H1 (cell line): ENCODE results near the gene INIP. TPM values are rescaled to one million over a fixed set of nuclear protein-coding genes. Genes with fewer than 3 reads are reported as not detected.

Experiments used
- CTCF ChIA-PET: fragments of 300-600 bp; sonication (Branson Sonifier 250); formaldehyde crosslinking; loops from one replicate; lab custom pipeline; 2021; ENCODE audit not compliant: partially characterized antibody; lab: Charles Lee
- POLR2A ChIA-PET: fragments of 300-600 bp; sonication (Branson Sonifier 250); formaldehyde crosslinking; loops from one replicate; lab custom pipeline; 2021; ENCODE audit warnings: inconsistent platforms; ENCODE audit not compliant: partially characterized antibody; lab: Charles Lee
- DNase-seq, 2 experiments: peaks; one replicate each; pipeline versions ENCODE4 v3.0.0 to v3.0.0-alpha.2; 2010 to 2022; ENCODE audit warnings: low spot score in 2 of 2, low read depth in 1 of 2, mixed read lengths in 1 of 2
- FAIRE-seq: peaks from 2 replicates; lab custom pipeline; 2011; peaks lifted over from hg19 to GRCh38; lab: Jason Lieb, UNC
- H2AFZ ChIP-seq: 2 replicates; pipeline ENCODE4 v1.8.1; 2012; ENCODE audit warnings: low read length, inconsistent platforms
- H2AK5ac ChIP-seq: 2 replicates; pipeline ENCODE4 v1.6.1; 2013; ENCODE audit warnings: low read depth, low read length
- H2BK120ac ChIP-seq: replicated peaks from 2 replicates; pipeline ENCODE3; 2013; ENCODE audit warnings: low read depth, low read length, inconsistent platforms
- H2BK12ac ChIP-seq: 2 replicates; pipeline ENCODE4 v1.6.1; 2013; ENCODE audit warnings: low read depth, low read length
- H2BK15ac ChIP-seq: 2 replicates; pipeline ENCODE4 v1.6.1; 2013; ENCODE audit warnings: low read length
- H2BK20ac ChIP-seq: 2 replicates; pipeline ENCODE4 v1.6.1; 2013; ENCODE audit warnings: low read length
- H2BK5ac ChIP-seq: 2 replicates; pipeline ENCODE4 v1.6.1; 2013; ENCODE audit warnings: low read depth, low read length
- H3K14ac ChIP-seq: 2 replicates; pipeline ENCODE4 v1.6.1; 2013; ENCODE audit warnings: inconsistent platforms; ENCODE audit not compliant: insufficient read length
- H3K18ac ChIP-seq: 2 replicates; pipeline ENCODE4 v1.6.1; 2013; ENCODE audit warnings: low read length; ENCODE audit errors: extremely low read depth
- H3K23ac ChIP-seq: 2 replicates; pipeline ENCODE4 v1.6.1; 2013; ENCODE audit warnings: inconsistent platforms; ENCODE audit not compliant: insufficient read length
- H3K23me2 ChIP-seq: 2 replicates; pipeline ENCODE4 v1.6.1; 2013; ENCODE audit warnings: low read depth, low read length
- H3K27ac ChIP-seq: 2 replicates; pipeline ENCODE4 v1.6.1; 2011; ENCODE audit warnings: low read depth, low read length, inconsistent platforms
- H3K27me3 ChIP-seq, 4 experiments: replicated peaks in 1 of 4; 1 replicate in 1 of 4; 2 replicates in 3 of 4; pipeline versions ENCODE4 v1.6.1 to v1.8.1; 2011 to 2013; ENCODE audit warnings: low read length in 3 of 4, mild to moderate bottlenecking in 3 of 4, inconsistent platforms in 2 of 4, mixed read lengths in 2 of 4, moderate library complexity in 1 of 4; ENCODE audit not compliant: control insufficient read depth in 3 of 4, insufficient read depth in 3 of 4; ENCODE audit errors: extremely low read depth in 1 of 4
- H3K36me3 ChIP-seq, 4 experiments: 2 replicates each; pipeline versions ENCODE4 v1.6.1 to v1.8.1; 2011 to 2013; ENCODE audit warnings: mild to moderate bottlenecking in 4 of 4, low read length in 3 of 4, moderate library complexity in 2 of 4, control low read depth in 1 of 4, inconsistent platforms in 1 of 4; ENCODE audit not compliant: insufficient read depth in 4 of 4, control insufficient read depth in 2 of 4
- H3K4ac ChIP-seq: replicated peaks from 2 replicates; pipeline ENCODE3; 2013; ENCODE audit warnings: low read length, low read depth, mixed read lengths, inconsistent platforms; ENCODE audit not compliant: insufficient read length
- H3K4me1 ChIP-seq, 4 experiments: replicated peaks in 1 of 4; 1 replicate in 1 of 4; 2 replicates in 3 of 4; pipeline versions ENCODE4 v1.6.1 to v1.8.1; 2011 to 2013; ENCODE audit warnings: low read length in 3 of 4, inconsistent platforms in 2 of 4, mixed read lengths in 1 of 4; ENCODE audit not compliant: insufficient read depth in 4 of 4, control insufficient read depth in 3 of 4
- H3K4me2 ChIP-seq, 2 experiments: 2 replicates each; pipeline versions ENCODE4 v1.6.1 to v1.8.1; 2011 to 2013; ENCODE audit warnings: low read depth in 2 of 2, low read length in 2 of 2, control low read depth in 1 of 2, inconsistent platforms in 1 of 2, mild to moderate bottlenecking in 1 of 2; ENCODE audit not compliant: insufficient read depth in 1 of 2
- H3K4me3 ChIP-seq, 4 experiments: fragments of 200-600, 300-600 bp in 1 of 4; sonication (generic), shearing (Covaris generic), sonication (Bioruptor Twin) in 1 of 4; 2 replicates each; pipeline versions ENCODE4 v1.5.1 to v1.8.1; 2011 to 2016; ENCODE audit warnings: low read length in 4 of 4, low read depth in 3 of 4, control low read depth in 2 of 4, inconsistent platforms in 2 of 4, mild to moderate bottlenecking in 2 of 4, mixed read lengths in 1 of 4, moderate library complexity in 1 of 4; ENCODE audit not compliant: insufficient read depth in 2 of 4; ENCODE audit errors: extremely low read depth in 1 of 4
- H3K56ac ChIP-seq: replicated peaks from 2 replicates; pipeline ENCODE3; 2013; ENCODE audit warnings: low read depth, mild to moderate bottlenecking, mixed read lengths, low read length, inconsistent platforms; ENCODE audit not compliant: insufficient read length
- H3K79me1 ChIP-seq: 2 replicates; pipeline ENCODE4 v1.6.1; 2013; ENCODE audit warnings: low read depth, low read length, control low read depth
- H3K79me2 ChIP-seq, 2 experiments: 2 replicates each; pipeline versions ENCODE4 v1.6.1 to v1.8.1; 2012 to 2013; ENCODE audit warnings: low read length in 2 of 2, mild to moderate bottlenecking in 2 of 2, inconsistent platforms in 1 of 2; ENCODE audit not compliant: insufficient read depth in 2 of 2, control insufficient read depth in 1 of 2
- H3K9ac ChIP-seq, 4 experiments: replicated peaks in 1 of 4; 1 replicate in 1 of 4; 2 replicates in 3 of 4; pipeline versions ENCODE4 v1.6.1 to v1.8.1; 2011 to 2013; ENCODE audit warnings: low read depth in 3 of 4, low read length in 3 of 4, control low read depth in 2 of 4, mild to moderate bottlenecking in 2 of 4, moderate library complexity in 2 of 4, inconsistent platforms in 1 of 4; ENCODE audit errors: extremely low read depth in 1 of 4
- H3K9me3 ChIP-seq, 2 experiments: 2 replicates each; pipeline versions ENCODE4 v1.6.1 to v1.8.1; 2012 to 2013; ENCODE audit warnings: mild to moderate bottlenecking in 2 of 2, moderate library complexity in 2 of 2, control low read depth in 1 of 2, inconsistent platforms in 1 of 2, low read depth in 1 of 2, low read length in 1 of 2, mixed read lengths in 1 of 2; ENCODE audit not compliant: insufficient read depth in 2 of 2
- H4K20me1 ChIP-seq, 2 experiments: replicated peaks in 1 of 2; 2 replicates each; pipeline versions ENCODE3 to v1.8.1; 2011 to 2013; ENCODE audit warnings: inconsistent platforms in 2 of 2, low read length in 2 of 2, mild to moderate bottlenecking in 1 of 2; ENCODE audit not compliant: insufficient read depth in 2 of 2, control insufficient read depth in 1 of 2
- H4K5ac ChIP-seq: 2 replicates; pipeline ENCODE4 v1.6.1; 2013; ENCODE audit warnings: low read length, low read depth, mixed read lengths, inconsistent platforms; ENCODE audit not compliant: insufficient read length
- H4K8ac ChIP-seq: 2 replicates; pipeline ENCODE4 v1.8.0; 2013; ENCODE audit warnings: mild to moderate bottlenecking, moderate library complexity, low read length, inconsistent platforms; ENCODE audit not compliant: insufficient read depth; ENCODE audit errors: extremely low read depth
- H4K91ac ChIP-seq: replicated peaks from 2 replicates; pipeline ENCODE3; 2013; ENCODE audit warnings: low read length, mixed read lengths, inconsistent platforms; ENCODE audit not compliant: insufficient read length
- CTCF ChIP-seq, 3 experiments: IDR thresholded peaks; 1 replicate in 2 of 3; 2 replicates in 1 of 3; pipeline versions ENCODE4 v1.5.1 to v1.6.1; 2011; ENCODE audit warnings: low read length in 3 of 3, mild to moderate bottlenecking in 3 of 3, inconsistent platforms in 2 of 3, low read depth in 1 of 3, moderate library complexity in 1 of 3; ENCODE audit not compliant: insufficient read depth in 1 of 3; ENCODE audit errors: control extremely low read depth in 1 of 3
- EGR1 ChIP-seq: IDR thresholded peaks from 2 replicates; pipeline ENCODE4 v1.6.1; 2011; ENCODE audit warnings: low read depth, low read length, borderline replicate concordance
- POU5F1 ChIP-seq: IDR thresholded peaks from 2 replicates; pipeline ENCODE4 v1.6.1; 2011; ENCODE audit warnings: low read depth, mild to moderate bottlenecking, low read length, moderate library complexity
- RAD21 ChIP-seq, 2 experiments: IDR thresholded peaks in 1 of 2; conservative IDR thresholded peaks in 1 of 2; 2 replicates each; pipeline ENCODE4 v1.6.1; 2011; ENCODE audit warnings: low read depth in 2 of 2, low read length in 2 of 2, improper control_type of control experiment in 1 of 2, inconsistent platforms in 1 of 2, mild to moderate bottlenecking in 1 of 2, moderate library complexity in 1 of 2
- YY1 ChIP-seq: IDR thresholded peaks from 2 replicates; pipeline ENCODE4 v1.6.1; 2011; ENCODE audit warnings: low read depth, mild to moderate bottlenecking, low read length
- WGBS, 2 experiments: shearing (Covaris generic) in 1 of 2; methylation state at CpG; one replicate each; pipeline versions ENCODE4 v1.1.6 to v1.1.7; 2013 to 2015; ENCODE audit warnings: low lambda C conversion rate in 2 of 2, mixed read lengths in 2 of 2, inconsistent platforms in 1 of 2, low coverage in 1 of 2, missing lambda C conversion rate in 1 of 2; ENCODE audit not compliant: insufficient replicate concordance in 2 of 2, insufficient coverage in 1 of 2, insufficient read length in 1 of 2; ENCODE audit errors: extremely low coverage in 1 of 2, missing lambda C conversion rate in 1 of 2; 5-methylcytosine and 5-hydroxymethylcytosine counted together
- polyA plus RNA-seq, 7 experiments: library from polyadenylated mRNA; depleted of rRNA in 3 of 7; stranded (reverse) in 5 of 7; unstranded in 2 of 7; fragments of >200 nt in 5 of 7; fragments of 200-250 nt in 2 of 7; gene quantifications; 1 replicate in 5 of 7; 2 replicates in 1 of 7; 4 replicates in 1 of 7; pipeline versions ENCODE4 v1.2.1 to v1.2.3, GENCODE V29; 2011 to 2013; ENCODE audit warnings: missing spikeins in 2 of 7, mixed read lengths in 2 of 7
- total RNA-seq: library from RNA; stranded (reverse); fragmentation: NEBNext Ultra II Directional; extraction: Animal tissue kit (Norgen Biotek cat#: 25700); gene quantifications from 2 replicates; pipeline ENCODE4 v1.2.1, GENCODE V29; 2021

Gene INIP
- total and polyA plus RNA-seq, 2 of the 8 experiments (the other 6 are each of a cell fraction or from before 2014, with no cell fraction given): 10.7 to 18.3 TPM

DNA sequence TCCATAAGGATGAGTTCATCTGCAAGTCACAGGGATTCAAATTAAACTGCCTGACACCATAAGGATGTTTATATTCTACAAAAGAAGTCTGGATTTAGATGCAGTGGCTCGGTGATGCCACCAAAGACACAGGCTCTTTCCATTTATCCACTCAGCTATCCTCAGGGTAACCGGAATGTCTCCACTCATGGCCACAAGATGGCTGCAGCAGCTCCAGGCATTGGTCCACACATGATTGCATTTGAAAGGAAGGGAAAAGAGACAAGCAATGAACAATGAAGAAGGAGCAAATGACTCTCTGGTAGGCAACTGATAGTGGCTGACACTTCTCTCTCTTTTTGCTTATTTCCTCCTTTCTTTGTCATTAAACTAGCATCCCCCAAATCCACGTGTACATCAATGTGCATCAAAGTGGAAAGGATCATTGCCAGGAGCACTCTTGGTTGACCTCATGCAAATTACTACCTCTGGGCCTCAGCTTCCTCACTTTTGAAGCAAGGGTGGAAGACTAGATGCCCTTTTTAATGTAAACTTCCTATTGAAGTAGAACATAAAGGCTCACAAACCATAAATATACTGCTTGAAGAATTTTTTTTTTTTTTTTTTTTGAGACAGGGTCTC lies 25.4 kb upstream of the INIP start:
- H3K79me1 ChIP-seq: no peaks in the 10 kb centered on the region
- no peak overlapping the region for H2BK20ac ChIP-seq
- no peak overlapping the region for H2BK15ac ChIP-seq
- no peak overlapping the region for H3K14ac ChIP-seq
- no peak overlapping the region for H3K4ac ChIP-seq
- H4K20me1 ChIP-seq: no peaks in the 10 kb centered on the region
- no peak overlapping the region for H3K23ac ChIP-seq
- no peak for DNase-seq
- no peak overlapping the region for H3K9ac ChIP-seq
- no peaks in the 10 kb centered on the region for H3K23me2 ChIP-seq
- no peaks in the 10 kb centered on the region for H3K36me3 ChIP-seq
- no peak overlapping the region for H2BK120ac ChIP-seq
- H4K5ac ChIP-seq: no peak overlapping the region
- no peak overlapping the region for H2AFZ ChIP-seq
- ChIA-PET CTCF (interaction anchor here (0.8 to 1.2 kb wide), 4 partner anchors 9 to 25 kb away, joined by 3 read pairs; partner anchors contain the start of gene INIP), POLR2A (interaction anchor here (1.2 to 2.2 kb wide), 2 partner anchors 19 to 25 kb away, joined by 3 to 5 read pairs; partner anchors contain the start of gene INIP)
- no peak overlapping the region for H4K91ac ChIP-seq
- WGBS, 2 experiments: 82% methylated on average over 3 of the region's 3 CpGs; no CpG with 5 or more reads in 1 of the 2 experiments
- no peak overlapping the region for H3K4me3 ChIP-seq
- no peak for FAIRE-seq
- peaks cover 0 to 4% (median 0%) of the 10 kb centered on the region in 4 experiments; a peak in 2 of 7 replicates for H3K4me1 ChIP-seq
- no peak overlapping the region for H3K27ac ChIP-seq
- no peak overlapping the region for H3K56ac ChIP-seq
- no peak overlapping the region for H3K4me2 ChIP-seq
- no peaks in the 10 kb centered on the region for H3K9me3 ChIP-seq
- no peak overlapping the region for H2AK5ac ChIP-seq
- H3K79me2 ChIP-seq: no peaks in the 10 kb centered on the region
- H2BK12ac ChIP-seq: no peak overlapping the region
- no peak overlapping the region for H4K8ac ChIP-seq
- no peak overlapping the region for H2BK5ac ChIP-seq
- H3K18ac ChIP-seq: no peak overlapping the region
- H3K27me3 ChIP-seq: no peaks in the 10 kb centered on the region
- no peak for TF ChIP-seq EGR1
- TF ChIP-seq CTCF (IDR thresholded peaks at IDR 0.05; ENCODE audit: control extremely low read depth in 1 of 3, insufficient read depth in 1 of 3, low read depth in 1 of 3, low read length in 3 of 3): peak in 1 of 3 experiments; percentile 12; a peak in 1 of 4 replicates
- peak; percentile 37; the same call in 1 of the 2 replicates for TF ChIP-seq YY1
- no peak for TF ChIP-seq POU5F1
- peak; percentile 26 to 29; a peak in 3 of 4 replicates for TF ChIP-seq RAD21 (IDR thresholded peaks at IDR 0.05 in 1 of 2, conservative IDR thresholded peaks at IDR 0.05 in 1 of 2; ENCODE audit: low read depth in 2 of 2, low read length in 2 of 2)
